ENCODE measurements around the gene ENTPD6. TPM values are rescaled to one million over a fixed set of nuclear protein-coding genes. Genes with fewer than 3 reads are reported as not detected.

Gene ENTPD6
- total and polyA plus RNA-seq, 9 donors = 34.9 to 73.8 (median 47.1) TPM

GRCh38 chr20:25273541-25274358 lies 78.2 kb downstream of the ENTPD6 start:
- no peaks in the 10 kb centered on the region for H3K4me1 ChIP-seq (ENCODE audit: insufficient read depth)

GRCh38 chr20:25274481-25274880 lies 79.0 kb downstream of the ENTPD6 start:
- H3K27ac ChIP-seq = no peak overlapping the region
- WGBS, 3 donors = 90 to 98% (median 96%) methylated on average over 20 of the region's 20 CpGs
- no peak overlapping the region for H3K4me3 ChIP-seq
- DNase-seq = peak in 4 of 5 donors; percentile 7 to 31 (median 14)
- intact Hi-C loops (cut with DNase I) = no loop called here
- H3K36me3 ChIP-seq = no peaks in the 10 kb centered on the region
- H3K4me1 ChIP-seq (ENCODE audit: insufficient read depth) = no peaks in the 10 kb centered on the region
- no peaks in the 10 kb centered on the region for H3K27me3 ChIP-seq
- no peaks in the 10 kb centered on the region for H3K9me3 ChIP-seq
- TF ChIP-seq, protein P1, sequence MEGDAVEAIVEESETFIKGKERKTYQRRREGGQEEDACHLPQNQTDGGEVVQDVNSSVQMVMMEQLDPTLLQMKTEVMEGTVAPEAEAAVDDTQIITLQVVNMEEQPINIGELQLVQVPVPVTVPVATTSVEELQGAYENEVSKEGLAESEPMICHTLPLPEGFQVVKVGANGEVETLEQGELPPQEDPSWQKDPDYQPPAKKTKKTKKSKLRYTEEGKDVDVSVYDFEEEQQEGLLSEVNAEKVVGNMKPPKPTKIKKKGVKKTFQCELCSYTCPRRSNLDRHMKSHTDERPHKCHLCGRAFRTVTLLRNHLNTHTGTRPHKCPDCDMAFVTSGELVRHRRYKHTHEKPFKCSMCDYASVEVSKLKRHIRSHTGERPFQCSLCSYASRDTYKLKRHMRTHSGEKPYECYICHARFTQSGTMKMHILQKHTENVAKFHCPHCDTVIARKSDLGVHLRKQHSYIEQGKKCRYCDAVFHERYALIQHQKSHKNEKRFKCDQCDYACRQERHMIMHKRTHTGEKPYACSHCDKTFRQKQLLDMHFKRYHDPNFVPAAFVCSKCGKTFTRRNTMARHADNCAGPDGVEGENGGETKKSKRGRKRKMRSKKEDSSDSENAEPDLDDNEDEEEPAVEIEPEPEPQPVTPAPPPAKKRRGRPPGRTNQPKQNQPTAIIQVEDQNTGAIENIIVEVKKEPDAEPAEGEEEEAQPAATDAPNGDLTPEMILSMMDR (IDR thresholded peaks at IDR 0.05) = no peak
- TF ChIP-seq EP300 (IDR thresholded peaks at IDR 0.05) = no peak
- no peak for TF ChIP-seq POLR2A (IDR thresholded peaks at IDR 0.05)

More at GRCh38 chr20:25273541-25274358, 78.2 kb downstream of the ENTPD6 start:
- no peaks in the 10 kb centered on the region for H3K9me3 ChIP-seq
- no peak overlapping the region for H3K4me3 ChIP-seq
- no peak for TF ChIP-seq EP300 (IDR thresholded peaks at IDR 0.05)
- TF ChIP-seq, protein P1 (IDR thresholded peaks at IDR 0.05) = no peak
- no peak for TF ChIP-seq POLR2A (IDR thresholded peaks at IDR 0.05)
- intact Hi-C loops (cut with DNase I) = no loop called here
- peak in 1 of 5 donors; percentile 5 for DNase-seq
- H3K36me3 ChIP-seq = no peaks in the 10 kb centered on the region
- WGBS, 3 donors = 86 to 90% (median 87%) methylated on average over 20 of the region's 20 CpGs
- H3K27ac ChIP-seq = no peak overlapping the region
- H3K27me3 ChIP-seq = no peaks in the 10 kb centered on the region

- Histone ChIP-seq H3K27me3 (no peaks in the 10 kb centered on the region), H3K27ac (no peak overlapping the region), H3K36me3 (no peaks in the 10 kb centered on the region), H3K9me3 (no peaks in the 10 kb centered on the region), H3K4me3 (no peak overlapping the region), H3K4me1 (ENCODE audit: insufficient read depth) (no peaks in the 10 kb centered on the region)
- 91 to 94% (median 94%) methylated on average over 32 of the region's 32 CpGs for WGBS, 3 donors
- DNase-seq = peak in 4 of 5 donors; percentile 5 to 24 (median 11)
- TF ChIP-seq POLR2A (IDR thresholded peaks at IDR 0.05) (no peak), EP300 (IDR thresholded peaks at IDR 0.05) (no peak)
- TF ChIP-seq, protein P1 (IDR thresholded peaks at IDR 0.05) = no peak
- intact Hi-C loops (cut with DNase I) = no loop called here
These were observed 79.6 kb downstream of the ENTPD6 start for GRCh38 chr20:25274891-25275812.

GRCh38 chr20:25275813-25276532 lies 80.5 kb downstream of the ENTPD6 start:
- intact Hi-C loops (cut with DNase I) = no loop called here
- peak in 4 of 5 donors; percentile 5 to 24 (median 10) for DNase-seq
- TF ChIP-seq EP300 (IDR thresholded peaks at IDR 0.05) (no peak), POLR2A (IDR thresholded peaks at IDR 0.05) (no peak)
- TF ChIP-seq, protein P1 (IDR thresholded peaks at IDR 0.05) = no peak
- Histone ChIP-seq H3K4me1 (ENCODE audit: insufficient read depth) (no peaks in the 10 kb centered on the region), H3K36me3 (no peaks in the 10 kb centered on the region), H3K4me3 (no peak overlapping the region), H3K27ac (no peak overlapping the region), H3K9me3 (no peaks in the 10 kb centered on the region), H3K27me3 (no peaks in the 10 kb centered on the region)
- 93 to 94% (median 93%) methylated on average over 20 of the region's 20 CpGs for WGBS, 3 donors

Data from ovary (tissue), 9 donors.